ENCODE results near the gene XXYLT1.

- TF ChIP-seq RFX5 (IDR thresholded peaks at IDR 0.05; ENCODE audit: borderline replicate concordance, low read depth, low read length) (no peak), POLR2AphosphoS5 (IDR thresholded peaks at IDR 0.05; ENCODE audit: low read depth, low read length) (no peak), CEBPB (IDR thresholded peaks at IDR 0.05; ENCODE audit: low read depth, low read length) (no peak), CTCF (IDR thresholded peaks at IDR 0.05; ENCODE audit: control extremely low read depth in 1 of 3, insufficient read depth in 1 of 3, low read depth in 1 of 3, low read length in 3 of 3) (no peak), POU5F1 (IDR thresholded peaks at IDR 0.05; ENCODE audit: low read depth, low read length) (no peak), RNF2 (IDR thresholded peaks at IDR 0.05; ENCODE audit: borderline replicate concordance, low read depth, low read length, missing control alignments, poor library complexity, severe bottlenecking) (no peak), EZH2 (IDR thresholded peaks at IDR 0.05; ENCODE audit: low read depth, low read length, severe bottlenecking) (no peak), USF2 (IDR thresholded peaks at IDR 0.05; ENCODE audit: low read length) (no peak), POLR2A (IDR thresholded peaks at IDR 0.05; ENCODE audit: control extremely low read depth in 1 of 2, low read depth in 2 of 2, low read length in 2 of 2) (no peak), ATF3 (IDR thresholded peaks at IDR 0.05; ENCODE audit: insufficient read depth, low read depth, low read length) (no peak), JUN (IDR thresholded peaks at IDR 0.05; ENCODE audit: low read depth, low read length) (no peak)
Observed at GRCh38 chr3:195165265-195165609, 105.7 kb downstream of the XXYLT1 start.
